T-helper 9 cell (primary cell): ENCODE data around the gene MRPL3.
"Not testable (repeated sequence)": the region's sequence is repeated elsewhere in the genome, so short reads cannot be mapped to it uniquely, and the experiment has no call there.

Experiments
- DNase-seq: peaks from one replicate; pipeline ENCODE4 v3.0.0-alpha.2; 2020

The MRPL3 gene

GRCh38 chr3:131491775-131492174 is 11.0 kb downstream of the MRPL3 start:
- no peak for DNase-seq

GRCh38 chr3:131491084-131491483 is 11.7 kb downstream of the MRPL3 start:
- DNase-seq, result no peak

GRCh38 chr3:131486545-131486944 is 16.2 kb downstream of the MRPL3 start:
- not testable (repeated sequence) for DNase-seq

GRCh38 chr3:131485119-131485518 is 17.7 kb downstream of the MRPL3 start:
- no peak for DNase-seq

GRCh38 chr3:131484496-131485111 is 18.2 kb downstream of the MRPL3 start:
- DNase-seq, result no peak

- DNase-seq, result no peak
Measured at GRCh38 chr3:131480116-131480515, 22.7 kb downstream of the MRPL3 start.

- no peak for DNase-seq
Measured at GRCh38 chr3:131477813-131478212, 25.0 kb downstream of the MRPL3 start.

- no peak for DNase-seq
Measured at GRCh38 chr3:131474115-131474514, 28.7 kb downstream of the MRPL3 start.

GRCh38 chr3:131470377-131470776 is 32.4 kb downstream of the MRPL3 start:
- DNase-seq, result no peak

- no peak for DNase-seq
Measured at GRCh38 chr3:131458653-131459052, 44.1 kb downstream of the MRPL3 start.

- DNase-seq, result no peak
Measured at GRCh38 chr3:131457220-131457619, 45.6 kb downstream of the MRPL3 start.

GRCh38 chr3:131454501-131454900 is 48.3 kb downstream of the MRPL3 start:
- no peak for DNase-seq

GRCh38 chr3:131453533-131453932 is 49.2 kb downstream of the MRPL3 start:
- no peak for DNase-seq

GRCh38 chr3:131447349-131447748 is 55.4 kb downstream of the MRPL3 start:
- no peak for DNase-seq

- no peak for DNase-seq
Measured at GRCh38 chr3:131444180-131444579, 58.6 kb downstream of the MRPL3 start.

- no peak for DNase-seq
Measured at GRCh38 chr3:131439084-131439483, 63.7 kb downstream of the MRPL3 start.

GRCh38 chr3:131435000-131435399 is 67.8 kb downstream of the MRPL3 start:
- DNase-seq, result no peak

- no peak for DNase-seq
Measured at GRCh38 chr3:131432441-131432840, 70.3 kb downstream of the MRPL3 start.

- DNase-seq, result no peak
Measured at GRCh38 chr3:131431754-131432153, 71.0 kb downstream of the MRPL3 start.

GRCh38 chr3:131427226-131427625 is 75.5 kb downstream of the MRPL3 start:
- no peak for DNase-seq

- DNase-seq, result no peak
Measured at GRCh38 chr3:131421957-131422498, 80.7 kb downstream of the MRPL3 start.

- DNase-seq, result no peak
Measured at GRCh38 chr3:131421301-131421700, 81.5 kb downstream of the MRPL3 start.

GRCh38 chr3:131417751-131418150 is 85.0 kb downstream of the MRPL3 start:
- DNase-seq, result no peak
